Psoas muscle (tissue), 8 donors: ENCODE results near the gene CEP350. TPM values are rescaled to one million over a fixed set of nuclear protein-coding genes. Genes with fewer than 3 reads are reported as not detected.

Source experiments
- ATAC-seq, 4 donors: fragments of 200-7000 bp; cut with Tn5 transposase; one replicate each; pipeline ENCODE4 v1.9.1; 2020; ENCODE audit warnings: moderate library complexity in 3 of 4, mild to moderate bottlenecking in 2 of 4
- DNase-seq, 2 donors: peaks; one replicate each; pipeline ENCODE4 v3.0.0-alpha.2; 2020
- H3K27ac ChIP-seq: fragments of 200-600 bp; one replicate; pipeline ENCODE4 v1.8.0; 2022
- H3K27me3 ChIP-seq, 3 donors: fragments of 200-600 bp in 1 of 3; one replicate each; pipeline versions ENCODE4 v1.6.1 to v1.8.0; 2013 to 2022; ENCODE audit warnings: low read length in 2 of 3, mild to moderate bottlenecking in 2 of 3, moderate library complexity in 1 of 3; ENCODE audit not compliant: insufficient read depth in 3 of 3
- H3K36me3 ChIP-seq, 2 donors: fragments of 200-600 bp in 1 of 2; one replicate each; pipeline versions ENCODE4 v1.6.1 to v1.8.0; 2013 to 2022; ENCODE audit warnings: low read depth in 1 of 2, mild to moderate bottlenecking in 1 of 2, moderate library complexity in 1 of 2; ENCODE audit not compliant: insufficient read depth in 1 of 2
- H3K4me1 ChIP-seq: fragments of 200-600 bp; one replicate; pipeline ENCODE4 v1.8.0; 2022
- H3K4me3 ChIP-seq: fragments of 200-600 bp; one replicate; pipeline ENCODE4 v1.8.0; 2022; ENCODE audit warnings: mild to moderate bottlenecking
- H3K9me3 ChIP-seq: fragments of 200-600 bp; one replicate; pipeline ENCODE4 v1.8.0; 2022
- CTCF ChIP-seq: fragments of 200-600 bp; IDR thresholded peaks from one replicate; pipeline ENCODE4 v1.8.0; 2022; ENCODE audit warnings: antibody characterized with exemption
- WGBS, 3 donors: extraction: QIAGEN DNeasy Blood & Tissue Kit; methylation state at CpG; one replicate each; pipeline versions ENCODE4 v1.1.6 to v1.1.7; 2013; 5-methylcytosine and 5-hydroxymethylcytosine counted together
- intact Hi-C, 2 donors: fragments of 100-400 bp; cut with DNase I; formaldehyde crosslinking; loops; one replicate each; pipeline versions ENCODE4 v1.11.0 to v1.14.2; 2022
- polyA plus RNA-seq, 3 donors: library from polyadenylated mRNA; stranded (reverse); fragments of 200-250 nt; gene quantifications; one replicate each; pipeline ENCODE4 v1.2.3, GENCODE V29; 2013
- total RNA-seq, 4 donors: library from RNA; stranded (reverse); fragmentation: NEBNext Ultra II Directional in 2 of 4; extraction: Animal tissue kit (Norgen Biotek cat#: 25700) in 2 of 4; gene quantifications; one replicate each; pipeline versions ENCODE4 v1.2.1 to v1.2.4, GENCODE V29; 2021 to 2023
- donor health status: healthy with polysubstance abuse.
- donor health status: DM: no; HTN: no; CAD: no; lungs with moderate emphysema.
- donor health status: Bipolar disorder and iron deficiency.
- donor health status: healthy.
- donor health status: DM: yes; HTN: yes; CAD: no.
- donor health status: DM: no; HTN: no; CAD: no.
- donor health status: DM: no; HTN: no; CAD: no.
- donor health status: DM: yes; HTN: yes; CAD: no.

Gene CEP350
- total and polyA plus RNA-seq, 7 donors, result 5.1 to 65.3 (median 52.8) TPM

DNA sequence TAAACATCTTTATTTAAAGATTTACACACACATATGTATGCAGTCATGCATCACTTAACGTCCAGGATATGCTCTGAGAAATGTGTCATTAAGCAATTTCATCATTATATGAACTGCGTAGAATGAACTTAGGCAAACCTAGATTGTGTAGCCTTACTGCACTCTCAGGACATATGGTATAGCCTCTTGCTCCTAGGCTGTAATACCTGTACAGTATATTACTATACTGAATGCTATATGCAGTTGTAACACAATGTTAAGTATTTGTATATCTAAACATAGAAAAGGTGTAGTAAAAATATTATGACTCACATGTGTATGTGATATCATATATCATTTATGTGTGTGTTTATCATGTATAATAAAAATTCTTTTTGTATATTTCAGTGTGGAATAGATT lies 126.9 kb downstream of the CEP350 start:
- intact Hi-C loops, result loop anchor here in 1 of 2 donors (5.0 to 10.0 kb wide), 2 partner anchors 59 to 167 kb away; no protein-coding TSS in a partner anchor
- no peak overlapping the region for H3K27ac ChIP-seq
- H3K27me3 ChIP-seq, result no peaks in the 10 kb centered on the region
- WGBS, 3 donors, result 80 to 88% (median 81%) methylated on average over 2 of the region's 2 CpGs
- no peak overlapping the region for H3K4me3 ChIP-seq
- no peaks in the 10 kb centered on the region for H3K4me1 ChIP-seq
- H3K36me3 ChIP-seq, result peaks cover 7 to 100% of the 10 kb centered on the region in 2 donors
- DNase-seq, result no peak
- no peak for TF ChIP-seq CTCF
- H3K9me3 ChIP-seq, result no peaks in the 10 kb centered on the region
- no peak for ATAC-seq

DNA sequence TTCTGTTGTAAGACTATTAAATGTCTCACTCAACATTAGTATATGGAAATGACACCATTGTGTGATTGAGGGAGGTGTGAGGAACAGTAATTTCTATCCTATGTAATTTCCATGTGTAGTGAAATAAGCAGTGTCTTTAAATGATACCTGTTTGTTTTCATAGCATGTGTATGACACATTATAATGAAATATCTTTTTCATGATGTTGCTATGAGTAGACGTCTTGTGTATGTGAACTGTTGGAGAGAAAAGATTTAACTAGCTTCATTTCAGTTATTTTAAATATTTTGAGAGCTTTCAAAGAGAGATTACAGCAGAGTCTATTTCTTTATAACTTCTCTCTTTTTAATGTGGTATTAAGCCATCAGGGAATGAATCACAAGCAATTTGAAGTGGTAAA lies 128.6 kb downstream of the CEP350 start:
- H3K27ac ChIP-seq, result no peak overlapping the region
- no peak overlapping the region for H3K4me3 ChIP-seq
- ATAC-seq (no peak), DNase-seq (no peak)
- no peaks in the 10 kb centered on the region for H3K4me1 ChIP-seq
- intact Hi-C loops, result loop anchor here in 1 of 2 donors (5.0 to 10.0 kb wide), 2 partner anchors 61 to 168 kb away; no protein-coding TSS in a partner anchor
- peaks cover 7 to 100% of the 10 kb centered on the region in 2 donors for H3K36me3 ChIP-seq
- H3K9me3 ChIP-seq, result no peaks in the 10 kb centered on the region
- 86 to 91% (median 89%) methylated on average over 1 of the region's 1 CpG for WGBS, 3 donors
- no peaks in the 10 kb centered on the region for H3K27me3 ChIP-seq
- TF ChIP-seq CTCF, result no peak

GRCh38 chr1:180084867-180085266 lies 130.3 kb downstream of the CEP350 start:
- DNase-seq (no peak), ATAC-seq (no peak)
- no peaks in the 10 kb centered on the region for H3K4me1 ChIP-seq
- intact Hi-C loops, result loop anchor here in 1 of 2 donors (5.0 to 10.0 kb wide), 2 partner anchors 63 to 170 kb away; no protein-coding TSS in a partner anchor
- H3K36me3 ChIP-seq, result peaks cover 7 to 100% of the 10 kb centered on the region in 2 donors
- H3K27ac ChIP-seq, result no peak overlapping the region
- no peak for TF ChIP-seq CTCF
- no peaks in the 10 kb centered on the region for H3K27me3 ChIP-seq
- 95 to 100% (median 97%) methylated on average over 1 of the region's 1 CpG for WGBS, 3 donors
- no peak overlapping the region for H3K4me3 ChIP-seq
- no peaks in the 10 kb centered on the region for H3K9me3 ChIP-seq

GRCh38 chr1:180085331-180085730 lies 130.7 kb downstream of the CEP350 start:
- no peak for TF ChIP-seq CTCF
- no peaks in the 10 kb centered on the region for H3K9me3 ChIP-seq
- intact Hi-C loops, result loop anchor here in 1 of 2 donors (10.0 kb wide), 1 partner anchor 171 kb away; no protein-coding TSS in a partner anchor
- H3K27me3 ChIP-seq, result no peaks in the 10 kb centered on the region
- H3K27ac ChIP-seq, result no peak overlapping the region
- ATAC-seq, result no peak
- no peak overlapping the region for H3K4me3 ChIP-seq
- 94 to 98% (median 97%) methylated on average over 2 of the region's 2 CpGs for WGBS, 3 donors
- H3K4me1 ChIP-seq, result no peaks in the 10 kb centered on the region
- DNase-seq, result no peak
- H3K36me3 ChIP-seq, result peaks cover 7 to 99% of the 10 kb centered on the region in 2 donors
